Head of caudate nucleus (tissue), 42 donors: Measurements from ENCODE around the gene LCTL.
A peak's percentile ranks its signal among the peaks of the same experiment; 100 is the strongest.
"Not testable (repeated sequence)": the region's sequence is repeated elsewhere in the genome, so short reads cannot be mapped to it uniquely, and the experiment has no call there.

ENCODE experiments used
- DNase-seq, 42 donors: peaks; one replicate each; pipeline versions ENCODE4 v3.0.0 to v3.0.0-alpha.2; 2020 to 2021; ENCODE audit warnings: mixed read lengths in 7 of 42
- intact Hi-C: fragments of 100-400 bp; cut with DNase I; formaldehyde crosslinking; loops from one replicate; pipeline ENCODE4 v1.15.0; 2022

Gene LCTL

DNA sequence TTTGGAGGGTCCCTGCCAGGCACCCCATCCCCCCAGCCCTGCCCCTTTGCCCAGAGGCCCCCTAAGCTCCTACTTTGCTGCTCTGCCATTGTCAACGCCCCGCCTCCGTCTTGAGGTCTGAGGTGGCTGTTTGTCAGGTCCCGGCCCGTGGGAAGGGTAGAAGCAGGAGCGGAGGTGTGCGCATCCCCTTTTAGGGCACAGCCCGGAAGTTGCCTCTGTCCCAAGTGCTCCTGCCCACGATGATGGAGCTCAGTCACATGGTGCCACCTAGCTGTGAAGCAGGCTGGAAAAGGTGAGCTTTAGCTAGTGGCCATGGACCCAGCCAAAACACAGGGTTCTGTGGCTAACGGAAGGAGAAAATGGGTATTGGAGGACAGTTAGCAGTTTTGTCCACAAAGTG lies 28.5 kb upstream of the LCTL start:
- DNase-seq, result no peak
- intact Hi-C loops, result no loop called here

DNA sequence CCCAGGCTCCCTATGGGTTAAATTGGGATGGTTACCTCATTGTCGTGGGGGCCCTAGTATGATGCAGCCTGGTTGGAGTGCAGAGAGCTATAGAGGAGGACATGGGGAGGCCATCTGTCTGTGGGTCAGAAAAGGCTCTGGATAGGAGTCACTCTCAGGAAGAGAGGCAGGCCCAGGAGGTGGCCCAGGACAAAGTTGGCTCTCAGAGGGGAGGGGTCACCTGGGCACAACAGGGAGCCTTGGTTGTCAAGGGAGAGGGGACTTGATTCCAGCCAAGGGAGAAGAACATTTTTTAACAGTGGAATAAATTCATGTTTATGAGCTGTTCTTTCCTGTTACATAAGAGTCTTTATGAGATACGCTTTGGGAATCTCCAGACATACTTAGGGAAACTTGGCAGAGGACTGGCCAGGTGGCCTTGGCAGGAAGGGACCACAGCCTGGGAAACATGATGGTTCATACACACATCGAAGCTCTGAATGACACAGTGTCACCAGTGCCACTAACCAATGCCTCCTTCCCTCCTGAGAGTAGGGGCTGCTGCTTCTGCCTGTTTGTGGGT lies 27.5 kb upstream of the LCTL start:
- intact Hi-C loops, result no loop called here

DNA sequence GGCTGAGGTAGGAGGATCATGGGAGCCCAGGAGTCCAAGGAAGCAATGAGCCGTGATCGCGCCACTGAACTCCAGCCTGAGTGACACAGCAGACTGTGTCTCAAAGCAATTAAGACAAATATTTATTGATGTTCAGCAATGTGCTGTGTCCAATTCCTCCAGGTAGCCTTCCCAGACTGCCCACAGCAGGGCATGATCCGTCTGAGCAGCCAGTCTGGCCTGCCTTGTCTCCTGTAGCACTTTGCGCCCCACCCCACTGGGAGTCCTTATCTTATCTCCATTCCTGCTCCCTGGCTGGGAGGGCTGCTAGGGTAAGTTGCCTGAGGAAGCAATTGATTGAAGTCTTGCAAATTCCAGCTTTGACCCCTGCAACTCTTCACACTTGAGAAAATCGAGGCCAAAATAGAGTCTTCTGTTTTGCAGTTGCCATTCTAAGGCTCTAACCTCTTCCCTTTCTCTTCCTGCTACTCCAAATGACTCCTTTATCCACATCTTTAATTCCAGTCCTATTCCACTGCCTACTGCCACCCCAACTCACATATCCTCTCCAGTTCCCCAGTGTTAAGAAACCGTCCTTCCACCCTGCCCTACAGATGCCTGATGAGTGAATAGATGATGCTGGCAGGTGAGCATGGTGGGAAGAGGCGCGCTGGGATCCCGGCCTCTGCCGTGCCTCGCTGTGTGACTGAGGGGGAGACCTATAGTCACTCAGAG lies 26.9 kb upstream of the LCTL start:
- intact Hi-C loops, result no loop called here
- DNase-seq, result no peak

More for the DNA sequence above, 27.5 kb upstream of the LCTL start:
- no peak for DNase-seq

DNA sequence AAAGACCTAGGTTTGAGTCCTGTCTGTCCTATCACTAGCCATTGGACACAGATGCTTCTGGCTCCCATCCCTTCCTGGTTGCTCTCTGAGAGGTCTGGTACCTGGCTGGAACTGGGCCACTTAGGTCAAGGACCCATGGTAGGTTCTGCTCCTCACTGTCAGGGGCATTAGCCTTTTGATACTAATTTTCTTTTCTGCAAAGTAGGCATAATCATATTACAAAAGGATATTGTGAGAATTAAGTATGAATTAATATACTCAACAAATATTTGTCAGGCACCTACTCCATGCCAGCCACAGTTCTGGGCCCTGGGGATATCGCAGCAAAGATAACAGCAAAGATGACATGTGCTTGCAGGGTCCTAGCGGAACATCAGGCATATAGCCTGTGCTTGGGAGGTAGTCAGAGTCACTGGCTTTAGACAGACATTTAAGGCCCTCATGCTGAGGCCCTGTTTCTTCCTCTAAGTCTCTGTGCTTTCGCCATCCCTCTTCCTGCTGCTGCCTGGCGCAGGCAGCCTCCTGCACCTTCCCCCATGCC lies 25.6 kb upstream of the LCTL start:
- DNase-seq, result no peak
- intact Hi-C loops, result no loop called here

DNA sequence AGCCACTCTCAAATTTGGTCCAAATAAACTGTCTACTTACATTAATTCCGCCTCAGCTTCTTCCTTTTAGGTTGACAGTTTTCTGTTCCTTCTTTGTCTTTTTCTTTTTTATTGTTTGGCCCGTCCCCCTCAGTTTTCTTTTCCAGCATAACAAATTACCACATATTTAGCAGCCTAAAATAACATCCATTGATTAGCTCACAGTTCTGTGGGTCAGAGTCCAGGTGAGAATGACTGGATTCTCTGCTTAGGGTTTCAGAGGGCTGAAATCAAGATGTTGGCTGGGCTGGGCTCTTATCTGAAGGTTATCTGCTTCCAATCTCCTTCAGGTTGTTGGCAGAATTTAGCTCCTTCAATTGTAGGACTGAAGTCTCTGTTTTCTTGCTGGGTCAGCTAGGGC lies 24.6 kb upstream of the LCTL start:
- intact Hi-C loops, result no loop called here
- no peak for DNase-seq

DNA sequence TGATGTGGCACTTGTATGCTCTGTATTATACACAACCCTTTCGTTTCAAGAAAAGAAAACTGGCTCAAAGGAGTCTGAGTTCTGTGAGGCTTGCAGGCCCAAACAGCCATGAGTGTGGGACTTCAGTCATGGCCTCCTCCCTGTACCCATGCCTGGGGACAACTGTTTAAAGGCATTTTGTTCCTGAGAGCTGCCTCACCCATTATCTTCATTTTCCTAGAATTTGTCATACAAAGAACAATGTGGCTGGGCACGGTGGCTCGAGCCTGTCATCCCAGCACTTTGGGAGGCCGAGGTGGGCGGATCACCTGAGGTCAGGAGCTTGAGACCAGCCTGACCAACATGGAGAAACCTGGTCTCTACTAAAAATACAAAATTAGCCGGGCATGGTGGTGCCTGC lies 23.6 kb upstream of the LCTL start:
- DNase-seq, intact Hi-C loops: not testable (repeated sequence)

DNA sequence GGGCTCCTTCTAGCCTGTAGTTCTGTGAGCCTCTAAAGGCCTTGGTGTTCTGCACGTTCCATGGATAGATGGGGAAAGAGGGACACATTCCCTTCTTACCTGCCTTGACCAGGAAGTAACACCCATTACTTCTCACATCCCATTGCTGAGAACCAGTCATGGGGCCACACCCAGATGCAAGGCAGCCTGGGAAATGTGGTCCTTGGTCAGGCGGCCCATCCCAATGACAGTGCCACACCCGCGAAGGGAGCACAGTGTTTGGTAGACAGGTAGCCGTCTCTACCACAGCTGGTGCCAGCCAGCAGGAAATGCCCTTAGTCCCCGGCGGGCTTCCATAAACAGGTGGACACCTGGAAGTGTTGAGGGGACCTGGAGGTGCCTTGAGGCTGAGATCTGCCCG lies 23.2 kb upstream of the LCTL start:
- intact Hi-C loops, result no loop called here
- DNase-seq, result no peak

DNA sequence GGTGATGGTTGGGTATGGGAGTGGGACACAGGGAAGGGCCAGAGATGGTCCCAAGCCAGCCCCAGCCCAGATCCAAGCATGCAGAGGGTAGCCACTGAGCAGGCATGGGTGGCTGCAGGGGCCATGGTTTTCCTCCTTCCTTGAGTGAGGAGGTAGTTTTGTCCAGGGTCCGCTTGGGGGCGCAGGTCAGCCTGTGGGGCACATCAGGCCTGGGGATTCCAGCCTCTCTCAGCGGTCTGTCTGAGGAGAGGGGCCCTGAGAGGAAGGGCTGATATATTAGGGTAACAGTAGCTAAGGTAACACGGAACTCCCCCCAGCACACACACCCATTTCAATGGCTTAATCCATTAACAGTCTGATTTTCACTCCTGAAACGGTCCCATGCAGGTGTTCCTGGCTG lies 22.7 kb upstream of the LCTL start:
- no peak for DNase-seq
- intact Hi-C loops, result no loop called here

DNA sequence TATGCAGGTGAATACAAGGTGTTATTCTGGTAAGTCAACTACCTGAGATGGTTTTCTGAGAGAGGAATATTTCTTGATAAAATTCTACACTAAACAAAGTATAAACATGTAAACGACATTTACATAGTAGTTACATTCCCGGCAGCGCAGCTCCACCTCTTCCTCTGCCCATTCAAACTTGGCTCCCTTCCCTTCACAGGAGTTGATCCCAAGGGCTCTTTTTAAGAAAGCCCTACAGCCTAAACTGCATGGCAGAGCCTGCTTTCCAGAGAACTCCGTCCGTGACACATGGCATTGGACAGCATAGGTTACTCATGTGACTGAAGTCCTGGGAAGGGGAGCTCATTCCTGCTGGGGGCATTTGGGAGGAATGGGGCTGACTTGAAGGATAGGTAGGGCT lies 22.0 kb upstream of the LCTL start:
- intact Hi-C loops, result no loop called here
- DNase-seq, result no peak

DNA sequence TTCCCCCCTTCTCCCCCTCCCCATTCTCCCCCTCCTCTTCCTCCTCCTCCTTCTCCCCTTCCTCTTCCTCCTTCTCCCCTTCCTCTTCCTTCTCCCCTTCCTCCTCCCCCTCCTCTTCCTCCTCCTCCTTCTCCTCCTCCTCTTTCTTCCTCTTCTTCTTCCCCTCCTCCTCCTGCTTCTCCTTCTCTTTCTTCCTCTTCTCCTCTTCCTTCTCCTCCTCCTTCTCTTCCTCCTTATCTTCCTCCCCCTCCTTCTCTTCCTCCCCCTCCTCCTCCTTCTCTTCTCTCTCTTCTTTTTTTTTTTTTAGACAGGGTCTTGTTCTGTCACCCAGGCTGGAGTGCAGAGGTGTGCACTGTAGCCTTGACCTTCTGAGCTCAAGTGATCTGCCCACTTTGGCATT lies 21.2 kb upstream of the LCTL start:
- intact Hi-C loops, result no loop called here
- DNase-seq, result no peak

DNA sequence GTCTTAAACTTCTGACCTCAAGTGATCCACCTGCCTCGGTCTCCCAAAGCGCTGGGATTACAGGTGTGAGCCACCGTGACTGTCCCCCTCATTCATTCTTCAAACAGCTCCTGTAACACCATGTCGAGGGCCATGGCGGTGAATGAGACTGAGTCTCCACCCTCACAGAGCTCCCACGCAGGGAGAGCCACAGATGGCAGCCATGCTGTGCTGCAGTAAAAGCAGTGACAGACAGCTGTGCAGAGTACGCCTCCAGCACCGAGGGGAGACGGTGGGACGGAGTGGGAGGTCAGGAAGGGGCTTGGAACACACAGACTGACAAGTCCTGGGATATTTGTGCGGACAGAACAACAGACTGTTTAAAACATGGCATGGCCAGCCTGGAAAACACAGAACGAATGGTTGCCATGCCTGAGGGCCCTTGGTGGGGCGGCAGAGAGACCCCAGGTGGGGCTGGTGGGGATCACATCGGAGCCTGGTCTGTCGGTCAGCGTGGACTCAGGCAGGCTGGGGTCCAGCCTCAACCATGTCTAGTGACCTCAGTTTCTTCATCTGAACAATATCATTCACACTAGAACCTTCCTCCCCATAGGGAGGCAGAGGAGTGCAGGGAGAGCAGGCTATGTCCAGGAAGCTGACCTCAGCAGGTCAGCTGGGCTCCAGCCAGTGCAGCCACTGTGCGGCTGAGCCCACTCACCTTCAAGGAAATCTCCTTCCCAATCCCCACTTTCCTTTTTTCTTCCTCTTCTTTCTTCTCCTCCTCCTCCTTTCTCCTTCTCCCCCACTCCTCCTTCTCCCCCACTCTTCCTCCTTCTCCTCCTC lies 20.6 kb upstream of the LCTL start:
- DNase-seq, result peak in 1 of 42 donors; percentile 17

DNA sequence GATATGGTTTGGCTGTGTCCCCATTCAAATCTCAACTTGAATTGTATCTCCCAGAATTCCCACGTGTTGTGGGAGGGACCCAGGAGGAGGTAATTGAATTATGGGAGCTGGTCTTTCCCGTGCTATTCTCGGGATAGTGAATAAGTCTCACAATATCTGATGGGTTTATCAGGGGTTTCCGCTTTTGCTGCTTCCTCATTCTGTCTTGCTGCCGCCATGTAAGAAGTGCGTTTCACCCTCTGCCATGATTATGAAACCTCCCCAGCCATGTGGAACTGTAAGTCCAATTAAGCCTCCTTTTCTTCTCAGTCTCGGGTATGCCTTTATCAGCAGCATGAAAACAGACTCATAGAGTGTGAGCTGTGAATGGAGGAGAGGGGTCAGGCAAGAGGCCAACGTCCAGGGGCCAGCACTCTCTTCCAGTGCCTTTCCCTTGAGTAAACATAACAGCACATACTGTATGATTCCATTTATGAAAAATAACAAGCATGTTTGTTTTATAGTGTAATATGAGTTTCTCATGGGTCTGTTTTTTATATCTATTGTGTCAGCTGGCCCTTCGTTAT lies 16.3 kb upstream of the LCTL start:
- intact Hi-C loops, result no loop called here
- no peak for DNase-seq

More for the DNA sequence above, 20.6 kb upstream of the LCTL start:
- intact Hi-C loops, result no loop called here

DNA sequence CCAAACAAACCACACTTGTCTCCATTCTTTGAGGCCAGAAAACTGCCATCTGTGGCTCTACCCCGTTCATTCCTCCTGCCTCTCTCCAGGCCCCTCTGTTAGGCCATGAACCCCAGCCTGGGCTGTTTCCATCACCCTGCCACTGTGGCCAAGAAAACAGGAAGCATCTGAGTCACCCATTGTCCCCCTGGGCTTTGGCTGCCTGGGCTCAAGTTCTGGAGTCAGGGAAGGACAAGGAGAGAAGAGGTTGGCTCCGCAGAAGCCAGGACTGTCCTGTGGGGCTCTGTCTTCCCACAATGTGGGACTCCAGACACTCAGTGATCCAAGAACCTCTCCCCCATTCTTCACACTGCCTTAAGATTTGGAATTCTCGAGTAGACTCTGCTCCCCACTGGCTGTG lies 14.8 kb upstream of the LCTL start:
- intact Hi-C loops, result no loop called here
- DNase-seq, result peak in 5 of 42 donors; percentile 11 to 53 (median 14)

DNA sequence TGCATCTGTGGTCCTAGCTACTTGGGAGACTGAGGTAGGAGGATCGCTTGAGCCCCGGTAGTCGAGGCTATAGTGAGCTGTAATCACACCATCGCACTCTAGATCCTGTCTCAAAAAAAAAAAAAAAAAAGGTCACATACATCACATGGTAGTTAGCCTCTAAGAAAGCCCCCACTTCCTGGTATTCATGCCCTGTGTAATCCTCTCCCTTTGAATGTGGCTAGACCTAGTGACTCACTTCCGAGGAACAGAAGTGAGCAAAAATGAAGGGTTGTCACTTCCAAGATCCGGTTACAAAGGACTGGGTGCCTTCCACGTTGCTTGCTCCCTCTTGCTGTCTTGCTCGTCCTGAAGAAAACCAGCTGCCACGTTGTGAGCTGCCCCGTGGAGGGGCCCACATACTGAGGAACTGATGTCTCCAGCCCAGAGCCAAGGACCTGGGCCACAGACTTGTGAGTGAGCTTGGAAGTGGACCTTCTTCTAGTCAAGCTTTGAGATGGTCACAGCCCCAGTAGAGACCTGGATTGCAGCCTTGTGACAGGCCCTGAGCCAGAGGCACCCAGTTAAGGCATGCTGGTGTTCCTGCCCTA lies 12.6 kb upstream of the LCTL start:
- DNase-seq, result no peak
- intact Hi-C loops, result no loop called here

DNA sequence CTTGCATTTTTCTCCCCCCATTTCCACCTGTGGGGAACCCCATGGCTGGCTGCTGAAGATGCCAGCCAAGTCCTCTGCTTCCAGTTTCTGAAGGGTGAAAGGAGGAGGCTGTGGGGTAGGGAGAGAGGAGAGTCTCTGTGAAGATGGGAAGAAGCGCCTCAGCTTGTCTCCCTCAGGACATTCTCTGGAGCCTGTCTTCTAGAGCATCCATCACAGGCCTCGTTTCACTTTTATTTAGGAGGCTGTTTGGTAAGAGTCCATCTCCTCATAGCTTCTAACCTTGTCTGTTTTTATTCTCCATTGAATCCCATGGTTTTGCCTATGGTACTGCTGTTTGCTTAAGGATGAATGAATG lies 8.8 kb upstream of the LCTL start:
- no peak for DNase-seq
- intact Hi-C loops, result no loop called here

DNA sequence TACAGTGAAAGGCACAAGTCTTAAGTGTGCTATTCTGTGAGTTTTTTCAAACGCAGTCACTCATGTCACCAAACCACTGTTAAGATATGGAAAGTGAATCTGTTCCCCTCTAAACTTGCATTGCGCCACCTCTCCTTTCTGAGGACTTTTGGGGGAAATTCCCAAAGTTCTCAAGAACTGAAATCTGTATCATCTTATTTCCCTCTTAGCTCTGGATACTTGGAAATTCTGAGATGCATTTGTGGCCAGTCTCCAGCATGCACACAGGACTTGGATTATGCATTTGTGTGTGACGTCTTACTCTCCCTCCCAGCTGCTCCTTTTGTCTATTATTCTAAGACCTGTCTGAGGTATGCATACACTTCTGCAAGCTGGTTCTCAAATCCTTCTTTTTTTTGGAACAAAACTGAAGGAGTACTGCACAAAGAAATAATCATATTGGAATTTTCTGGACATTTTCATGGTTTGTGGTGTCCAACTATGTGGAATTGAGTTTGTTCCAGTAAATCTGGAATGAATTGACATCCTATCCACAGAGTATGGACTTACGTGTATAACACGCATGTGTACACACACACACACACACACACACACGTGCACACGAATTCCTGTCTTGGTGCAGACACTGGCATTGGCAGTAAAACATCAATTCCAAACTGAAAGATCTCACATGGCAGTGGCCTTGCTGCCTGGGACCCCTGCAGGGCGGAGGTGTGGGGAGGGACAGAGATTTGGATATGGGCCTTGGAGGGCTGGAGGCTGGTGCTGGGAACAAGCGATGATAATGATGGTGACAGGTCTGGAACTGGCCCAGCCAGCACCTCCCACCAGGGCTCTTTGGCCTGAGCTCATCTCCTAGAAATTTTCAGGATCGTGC lies 8.2 kb upstream of the LCTL start:
- intact Hi-C loops, result no loop called here
- DNase-seq, result no peak

DNA sequence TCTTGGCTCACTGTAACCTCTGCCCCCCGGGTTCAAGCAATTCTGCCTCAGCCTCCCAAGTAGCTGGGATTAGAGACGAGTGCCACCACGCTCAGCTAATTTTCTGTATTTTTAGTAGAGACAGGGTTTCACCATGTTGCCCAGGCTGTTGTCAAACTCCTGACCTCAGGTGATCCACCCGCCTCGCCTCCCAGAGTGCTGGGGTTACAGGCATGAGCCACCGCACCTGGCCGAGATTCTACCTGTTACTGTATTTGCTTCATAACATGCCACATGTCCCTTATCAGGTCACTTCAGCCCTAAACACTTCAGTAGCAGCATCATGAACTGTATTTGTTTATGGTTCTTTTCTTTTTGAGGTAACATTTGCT lies 7.5 kb upstream of the LCTL start:
- intact Hi-C loops, result no loop called here
- DNase-seq, result no peak

DNA sequence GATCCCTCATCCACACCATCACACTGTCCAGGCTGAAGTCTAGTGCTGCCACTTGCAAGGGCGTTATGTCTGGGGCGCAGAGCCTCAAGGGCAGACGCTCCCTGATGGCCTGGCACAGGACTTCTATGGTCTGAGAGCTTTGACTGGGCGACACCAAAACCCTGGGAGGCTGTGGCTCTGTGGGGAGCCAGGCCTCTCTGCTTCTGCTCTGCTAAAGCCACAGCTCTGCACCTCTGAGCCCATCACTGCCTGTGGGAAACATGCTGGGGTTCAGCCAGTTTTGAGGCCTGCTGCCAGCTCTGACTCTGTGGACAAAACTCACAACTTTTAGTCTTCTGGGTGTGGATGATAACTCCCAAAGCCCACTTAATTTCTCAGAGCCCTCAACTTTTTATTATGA lies 6.3 kb upstream of the LCTL start:
- intact Hi-C loops, result no loop called here
- DNase-seq, result peak in 2 of 42 donors; percentile 11 to 27
